KMS-11 (cell line): ENCODE measurements around the gene IZUMO1R.

Experiments used
- H2AFZ ChIP-seq: fragments of 200-600 bp; sonication (generic); 2 replicates; pipeline ENCODE4 v1.6.1; 2016; ENCODE audit warnings: antibody characterized with exemption, mixed run types, low read depth
- H3K27ac ChIP-seq: fragments of 200-600 bp; sonication (generic); 2 replicates; pipeline ENCODE4 v1.6.1; 2016; ENCODE audit warnings: mild to moderate bottlenecking, mixed run types
- H3K27me3 ChIP-seq: fragments of 200-600 bp; sonication (generic); 2 replicates; pipeline ENCODE4 v1.6.1; 2017; ENCODE audit warnings: mild to moderate bottlenecking, low read depth, mixed run types, moderate library complexity; ENCODE audit not compliant: insufficient read depth
- H3K36me3 ChIP-seq: fragments of 200-600 bp; sonication (generic); 2 replicates; pipeline ENCODE4 v1.6.1; 2017; ENCODE audit warnings: mild to moderate bottlenecking, mixed run types; ENCODE audit not compliant: insufficient read depth
- H3K4me1 ChIP-seq: fragments of 200-600 bp; sonication (generic); 2 replicates; pipeline ENCODE4 v1.6.1; 2016; ENCODE audit warnings: mild to moderate bottlenecking, low read depth, mixed run types; ENCODE audit not compliant: poor library complexity, severe bottlenecking
- H3K4me2 ChIP-seq: fragments of 200-600 bp; sonication (generic); 2 replicates; pipeline ENCODE4 v1.7.0; 2016; ENCODE audit warnings: mild to moderate bottlenecking, mixed run types
- H3K4me3 ChIP-seq: fragments of 200-600 bp; sonication (generic); IDR thresholded peaks from 2 replicates; pipeline ENCODE4 v1.6.1; 2017; ENCODE audit warnings: low read depth, low read length, mixed read lengths; ENCODE audit not compliant: insufficient read depth
- H3K79me2 ChIP-seq: fragments of 200-600 bp; sonication (generic); 2 replicates; pipeline ENCODE4 v1.6.1; 2016; ENCODE audit warnings: low read depth, mixed run types; ENCODE audit not compliant: insufficient read depth
- H3K9ac ChIP-seq: fragments of 200-600 bp; sonication (generic); 2 replicates; pipeline ENCODE4 v1.6.1; 2016; ENCODE audit warnings: mild to moderate bottlenecking, mixed run types
- H4K20me1 ChIP-seq: fragments of 200-600 bp; sonication (generic); 2 replicates; pipeline ENCODE4 v1.6.1; 2016; ENCODE audit warnings: mild to moderate bottlenecking, mixed run types; ENCODE audit not compliant: insufficient read depth
- TF ChIP-seq, protein P1 (sequence below): fragments of 200-600 bp; sonication (generic); conservative IDR thresholded peaks from 2 replicates; pipeline ENCODE4 v1.6.1; 2017; ENCODE audit warnings: low read depth, mild to moderate bottlenecking, antibody characterized with exemption, low read length, moderate library complexity, mixed read lengths

IZUMO1R gene

DNA sequence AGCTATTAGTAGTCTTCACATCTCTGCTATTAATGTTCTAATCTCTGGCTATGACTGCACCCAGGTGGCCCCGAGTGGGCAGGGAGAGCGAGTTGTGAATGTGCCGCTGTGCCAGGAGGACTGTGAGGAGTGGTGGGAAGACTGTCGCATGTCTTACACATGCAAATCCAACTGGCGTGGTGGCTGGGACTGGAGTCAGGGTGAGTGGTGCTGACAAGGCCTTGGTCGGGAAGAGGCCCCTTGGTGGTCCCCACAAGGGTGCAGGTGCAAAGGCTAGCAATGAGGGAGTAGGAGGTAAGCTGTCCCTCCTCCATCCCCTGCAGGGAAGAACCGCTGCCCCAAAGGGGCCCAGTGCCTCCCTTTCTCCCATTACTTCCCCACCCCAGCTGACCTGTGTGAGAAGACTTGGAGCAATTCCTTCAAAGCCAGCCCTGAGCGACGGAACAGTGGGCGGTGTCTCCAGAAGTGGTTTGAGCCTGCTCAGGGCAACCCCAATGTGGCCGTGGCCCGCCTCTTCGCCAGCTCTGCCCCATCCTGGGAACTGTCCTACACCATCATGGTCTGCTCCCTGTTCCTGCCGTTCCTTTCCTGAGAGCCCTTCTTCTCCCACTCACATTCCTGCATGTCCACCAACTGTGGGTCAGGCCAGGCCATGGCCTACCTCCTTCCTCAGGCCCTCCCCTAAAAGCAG lies 2.9 kb downstream of the IZUMO1R start:
- no peaks in the 10 kb centered on the region for H3K4me1 ChIP-seq

DNA sequence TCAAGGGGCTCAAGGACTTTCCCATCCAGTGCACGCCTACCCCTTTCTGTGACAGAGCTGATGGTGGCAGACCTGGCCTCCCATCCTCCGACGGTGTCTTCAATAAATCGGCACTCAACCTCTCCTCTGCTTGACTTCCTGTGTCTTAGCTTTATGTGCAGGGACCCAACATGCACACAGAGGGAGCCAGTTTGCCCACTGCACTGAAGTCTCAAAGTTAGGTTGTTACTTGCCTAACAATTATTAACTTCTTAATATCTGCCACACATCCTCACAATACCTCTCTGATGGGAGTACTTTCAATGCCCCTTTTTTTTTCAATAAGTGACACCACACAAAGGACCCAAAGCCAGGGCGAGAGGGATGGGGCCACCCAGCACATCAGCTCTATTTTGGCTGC lies 3.6 kb downstream of the IZUMO1R start:
- Histone ChIP-seq H3K4me1 (no peaks in the 10 kb centered on the region), H3K79me2 (no peaks in the 10 kb centered on the region), H4K20me1 (no peaks in the 10 kb centered on the region), H3K4me3 (no peak overlapping the region), H3K27me3 (no peaks in the 10 kb centered on the region), H3K36me3 (no peaks in the 10 kb centered on the region), H3K9ac (no peak overlapping the region), H3K4me2 (no peak overlapping the region), H2AFZ (no peak overlapping the region), H3K27ac (no peak overlapping the region)
- TF ChIP-seq, protein P1, sequence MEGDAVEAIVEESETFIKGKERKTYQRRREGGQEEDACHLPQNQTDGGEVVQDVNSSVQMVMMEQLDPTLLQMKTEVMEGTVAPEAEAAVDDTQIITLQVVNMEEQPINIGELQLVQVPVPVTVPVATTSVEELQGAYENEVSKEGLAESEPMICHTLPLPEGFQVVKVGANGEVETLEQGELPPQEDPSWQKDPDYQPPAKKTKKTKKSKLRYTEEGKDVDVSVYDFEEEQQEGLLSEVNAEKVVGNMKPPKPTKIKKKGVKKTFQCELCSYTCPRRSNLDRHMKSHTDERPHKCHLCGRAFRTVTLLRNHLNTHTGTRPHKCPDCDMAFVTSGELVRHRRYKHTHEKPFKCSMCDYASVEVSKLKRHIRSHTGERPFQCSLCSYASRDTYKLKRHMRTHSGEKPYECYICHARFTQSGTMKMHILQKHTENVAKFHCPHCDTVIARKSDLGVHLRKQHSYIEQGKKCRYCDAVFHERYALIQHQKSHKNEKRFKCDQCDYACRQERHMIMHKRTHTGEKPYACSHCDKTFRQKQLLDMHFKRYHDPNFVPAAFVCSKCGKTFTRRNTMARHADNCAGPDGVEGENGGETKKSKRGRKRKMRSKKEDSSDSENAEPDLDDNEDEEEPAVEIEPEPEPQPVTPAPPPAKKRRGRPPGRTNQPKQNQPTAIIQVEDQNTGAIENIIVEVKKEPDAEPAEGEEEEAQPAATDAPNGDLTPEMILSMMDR, result no peak

More for the DNA sequence above, 2.9 kb downstream of the IZUMO1R start:
- H3K79me2 ChIP-seq, result no peaks in the 10 kb centered on the region
- no peak overlapping the region for H3K4me3 ChIP-seq
- H3K27me3 ChIP-seq, result no peaks in the 10 kb centered on the region
- no peaks in the 10 kb centered on the region for H3K36me3 ChIP-seq
- no peaks in the 10 kb centered on the region for H4K20me1 ChIP-seq
- no peak overlapping the region for H2AFZ ChIP-seq
- TF ChIP-seq, protein P1, result no peak
- H3K9ac ChIP-seq, result no peak overlapping the region
- H3K27ac ChIP-seq, result no peak overlapping the region
- no peak overlapping the region for H3K4me2 ChIP-seq

DNA sequence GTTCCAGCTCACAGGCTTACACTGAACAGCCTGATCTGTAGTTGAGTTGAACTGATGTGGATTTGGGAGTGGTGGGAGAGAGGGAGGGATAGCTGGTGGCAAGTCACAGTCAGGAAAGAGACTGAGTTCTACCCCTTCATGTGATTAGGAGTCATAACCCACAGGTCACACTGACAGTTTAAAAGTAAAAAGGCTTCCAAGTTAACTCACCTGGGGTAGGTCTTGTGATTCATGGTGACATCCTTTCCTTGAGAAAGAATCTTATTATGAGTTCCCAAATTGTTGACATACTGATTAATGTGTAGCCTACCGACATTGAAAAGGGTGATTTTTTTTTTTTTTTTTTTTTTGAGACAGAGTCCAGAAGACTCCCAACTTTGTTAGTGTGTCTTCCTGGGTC lies 5.4 kb downstream of the IZUMO1R start:
- Histone ChIP-seq H3K27me3 (no peaks in the 10 kb centered on the region), H3K36me3 (no peaks in the 10 kb centered on the region), H3K4me1 (no peaks in the 10 kb centered on the region), H3K27ac (no peak overlapping the region), H3K79me2 (no peaks in the 10 kb centered on the region), H3K4me2 (no peak overlapping the region), H4K20me1 (no peaks in the 10 kb centered on the region), H2AFZ (no peak overlapping the region), H3K9ac (no peak overlapping the region), H3K4me3 (no peak overlapping the region)
- TF ChIP-seq, protein P1, result no peak

DNA sequence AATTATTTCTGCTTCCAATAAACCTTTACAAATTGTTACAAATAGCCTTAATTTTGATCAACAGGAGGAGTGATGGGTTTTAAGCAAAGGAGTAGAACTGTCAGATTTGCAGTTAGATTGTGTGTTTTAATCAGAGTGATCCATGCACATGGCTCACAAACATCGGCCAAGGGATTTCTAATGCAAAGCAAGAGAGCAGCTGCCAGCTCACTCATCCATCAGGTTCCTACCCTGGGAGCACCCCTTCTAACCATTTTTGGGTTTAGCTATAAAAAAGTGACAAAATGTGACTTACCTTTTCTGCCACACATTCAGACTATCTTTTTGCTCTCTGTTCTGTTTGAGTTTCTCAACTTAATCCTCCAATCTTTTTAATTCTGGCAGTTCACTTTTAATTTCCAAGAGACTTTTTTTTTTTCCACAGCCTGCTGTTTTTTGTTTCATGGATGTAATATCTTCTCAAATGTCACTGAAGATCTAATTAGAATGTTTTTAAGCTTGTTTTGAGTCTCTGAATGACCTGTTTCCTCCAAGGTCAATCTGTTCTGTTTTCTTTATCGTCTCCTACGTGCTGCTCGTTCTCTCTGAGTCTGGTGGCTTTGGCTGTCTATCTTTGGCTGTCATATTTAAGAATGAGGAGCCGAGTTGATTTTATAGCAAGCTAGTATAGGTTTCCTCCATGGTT lies 6.0 kb downstream of the IZUMO1R start:
- no peak overlapping the region for H3K27ac ChIP-seq
- H3K27me3 ChIP-seq, result no peaks in the 10 kb centered on the region
- H2AFZ ChIP-seq, result no peak overlapping the region
- no peak overlapping the region for H3K4me2 ChIP-seq
- no peak overlapping the region for H3K9ac ChIP-seq
- no peaks in the 10 kb centered on the region for H4K20me1 ChIP-seq
- H3K4me3 ChIP-seq, result no peak overlapping the region
- TF ChIP-seq, protein P1, result no peak
- H3K79me2 ChIP-seq, result no peaks in the 10 kb centered on the region
- no peaks in the 10 kb centered on the region for H3K4me1 ChIP-seq
- no peaks in the 10 kb centered on the region for H3K36me3 ChIP-seq
